ENCODE measurements around the gene WIPI1. TPM values are rescaled to one million over a fixed set of nuclear protein-coding genes. Genes with fewer than 3 reads are reported as not detected.

WIPI1 gene
- total RNA-seq, 1 donor from 2014 or later, result 14.1 TPM

- Mint-ChIP-seq H3K4me1 (peaks cover 4% of the 10 kb centered on the region), H3K36me3 (ENCODE audit: low read depth) (peaks cover 9% of the 10 kb centered on the region), H3K9me3 (no peaks in the 10 kb centered on the region), H3K4me3 (no peak overlapping the region), H3K27ac (ENCODE audit: unreplicated experiment) (no peak overlapping the region), H3K27me3 (ENCODE audit: low read depth) (no peaks in the 10 kb centered on the region)
- TF ChIP-seq, protein P1, sequence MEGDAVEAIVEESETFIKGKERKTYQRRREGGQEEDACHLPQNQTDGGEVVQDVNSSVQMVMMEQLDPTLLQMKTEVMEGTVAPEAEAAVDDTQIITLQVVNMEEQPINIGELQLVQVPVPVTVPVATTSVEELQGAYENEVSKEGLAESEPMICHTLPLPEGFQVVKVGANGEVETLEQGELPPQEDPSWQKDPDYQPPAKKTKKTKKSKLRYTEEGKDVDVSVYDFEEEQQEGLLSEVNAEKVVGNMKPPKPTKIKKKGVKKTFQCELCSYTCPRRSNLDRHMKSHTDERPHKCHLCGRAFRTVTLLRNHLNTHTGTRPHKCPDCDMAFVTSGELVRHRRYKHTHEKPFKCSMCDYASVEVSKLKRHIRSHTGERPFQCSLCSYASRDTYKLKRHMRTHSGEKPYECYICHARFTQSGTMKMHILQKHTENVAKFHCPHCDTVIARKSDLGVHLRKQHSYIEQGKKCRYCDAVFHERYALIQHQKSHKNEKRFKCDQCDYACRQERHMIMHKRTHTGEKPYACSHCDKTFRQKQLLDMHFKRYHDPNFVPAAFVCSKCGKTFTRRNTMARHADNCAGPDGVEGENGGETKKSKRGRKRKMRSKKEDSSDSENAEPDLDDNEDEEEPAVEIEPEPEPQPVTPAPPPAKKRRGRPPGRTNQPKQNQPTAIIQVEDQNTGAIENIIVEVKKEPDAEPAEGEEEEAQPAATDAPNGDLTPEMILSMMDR (conservative IDR thresholded peaks at IDR 0.05), result no peak
- no peak for DNase-seq (ENCODE audit: low read depth, low spot score)
Observed at GRCh38 chr17:68424861-68425260, 32.4 kb downstream of the WIPI1 start.

DNA sequence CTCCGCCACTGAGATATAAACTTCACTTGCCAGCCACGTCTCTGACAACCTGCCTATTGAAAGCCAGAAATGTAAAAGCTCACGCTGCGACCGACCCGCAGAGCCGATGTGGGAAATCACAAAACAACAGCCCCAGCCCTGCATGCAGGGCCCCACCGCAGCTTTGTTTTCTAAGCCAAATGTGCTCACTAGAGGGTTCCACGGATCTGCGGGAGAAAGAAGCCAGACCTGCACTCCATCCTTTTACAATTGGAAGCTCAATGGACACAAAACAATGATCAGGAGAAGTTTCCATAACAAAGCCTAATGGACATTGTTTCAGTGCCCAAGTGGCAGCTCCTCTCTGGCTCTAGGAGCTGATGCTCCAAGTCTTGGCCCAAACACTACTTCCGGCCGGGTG is 33.1 kb downstream of the WIPI1 start:
- no peaks in the 10 kb centered on the region for H3K27me3 Mint-ChIP-seq (ENCODE audit: low read depth)
- no peak for DNase-seq (ENCODE audit: low read depth, low spot score)
- no peak overlapping the region for H3K27ac Mint-ChIP-seq (ENCODE audit: unreplicated experiment)

GRCh38 chr17:68423251-68423650 is 34.0 kb downstream of the WIPI1 start:
- peaks cover 4% of the 10 kb centered on the region for H3K4me1 Mint-ChIP-seq
- no peak overlapping the region for H3K27ac Mint-ChIP-seq (ENCODE audit: unreplicated experiment)
- DNase-seq (ENCODE audit: low read depth, low spot score), result no peak
- no peaks in the 10 kb centered on the region for H3K9me3 Mint-ChIP-seq
- H3K36me3 Mint-ChIP-seq (ENCODE audit: low read depth), result peaks cover 9% of the 10 kb centered on the region
- no peaks in the 10 kb centered on the region for H3K27me3 Mint-ChIP-seq (ENCODE audit: low read depth)
- TF ChIP-seq, protein P1 (conservative IDR thresholded peaks at IDR 0.05), result no peak
- no peak overlapping the region for H3K4me3 Mint-ChIP-seq

More for the DNA sequence above, 33.1 kb downstream of the WIPI1 start:
- Mint-ChIP-seq H3K4me1 (peaks cover 4% of the 10 kb centered on the region), H3K4me3 (no peak overlapping the region), H3K9me3 (no peaks in the 10 kb centered on the region), H3K36me3 (ENCODE audit: low read depth) (peaks cover 9% of the 10 kb centered on the region)
- TF ChIP-seq, protein P1 (conservative IDR thresholded peaks at IDR 0.05), result no peak

- H3K27me3 Mint-ChIP-seq (ENCODE audit: low read depth), result no peaks in the 10 kb centered on the region
- DNase-seq (ENCODE audit: low read depth, low spot score), result no peak
- H3K4me1 Mint-ChIP-seq, result peaks cover 4% of the 10 kb centered on the region
- no peak overlapping the region for H3K27ac Mint-ChIP-seq (ENCODE audit: unreplicated experiment)
- TF ChIP-seq, protein P1 (conservative IDR thresholded peaks at IDR 0.05), result no peak
- no peaks in the 10 kb centered on the region for H3K9me3 Mint-ChIP-seq
- H3K4me3 Mint-ChIP-seq, result no peak overlapping the region
- peaks cover 9% of the 10 kb centered on the region for H3K36me3 Mint-ChIP-seq (ENCODE audit: low read depth)
Observed at GRCh38 chr17:68422821-68423220, 34.5 kb downstream of the WIPI1 start.

GRCh38 chr17:68421486-68421885 is 35.8 kb downstream of the WIPI1 start:
- Mint-ChIP-seq H3K27me3 (ENCODE audit: low read depth) (no peaks in the 10 kb centered on the region), H3K9me3 (no peaks in the 10 kb centered on the region), H3K36me3 (ENCODE audit: low read depth) (peaks cover 12% of the 10 kb centered on the region), H3K27ac (ENCODE audit: unreplicated experiment) (no peak overlapping the region), H3K4me3 (no peak overlapping the region), H3K4me1 (peaks cover 4% of the 10 kb centered on the region)
- TF ChIP-seq, protein P1 (conservative IDR thresholded peaks at IDR 0.05), result no peak
- DNase-seq (ENCODE audit: low read depth, low spot score), result no peak

DNA sequence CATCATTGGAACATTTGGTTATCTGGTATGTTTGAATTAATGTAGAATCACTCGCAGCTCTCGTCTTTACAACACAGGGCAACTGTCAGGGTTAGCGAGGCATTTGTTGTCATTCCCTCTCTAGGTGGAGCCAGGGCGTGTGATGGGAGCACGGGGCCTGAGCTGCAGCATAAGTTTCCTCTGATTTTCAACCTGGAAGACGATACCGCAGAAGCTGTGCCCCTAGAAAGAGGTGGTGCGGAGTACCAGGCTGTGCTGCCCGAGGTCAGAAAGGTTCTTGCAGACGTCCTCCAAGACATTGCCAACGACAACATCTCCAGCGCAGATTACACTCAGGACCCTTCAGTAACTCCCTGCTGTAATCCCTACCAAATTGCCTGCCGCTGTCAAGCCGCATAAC is 37.2 kb downstream of the WIPI1 start:
- DNase-seq (ENCODE audit: low read depth, low spot score), result no peak
- TF ChIP-seq, protein P1 (conservative IDR thresholded peaks at IDR 0.05), result no peak
- peaks cover 2% of the 10 kb centered on the region for H3K9me3 Mint-ChIP-seq
- H3K27me3 Mint-ChIP-seq (ENCODE audit: low read depth), result no peaks in the 10 kb centered on the region
- H3K4me1 Mint-ChIP-seq, result peaks cover 5% of the 10 kb centered on the region
- no peak overlapping the region for H3K27ac Mint-ChIP-seq (ENCODE audit: unreplicated experiment)
- H3K4me3 Mint-ChIP-seq, result no peak overlapping the region
- H3K36me3 Mint-ChIP-seq (ENCODE audit: low read depth), result peaks cover 18% of the 10 kb centered on the region

Measured in neural crest cell (in vitro differentiated cells).